GM12873 (cell line): ENCODE results near the gene CD79B.

Source experiments
- CTCF ChIP-seq: IDR thresholded peaks from 2 replicates; pipeline ENCODE4 v1.5.1; 2012; ENCODE audit warnings: low read depth, mild to moderate bottlenecking, moderate library complexity, low read length, control low read depth; ENCODE audit not compliant: insufficient read depth; ENCODE audit errors: missing control alignments

Gene CD79B

GRCh38 chr17:63939401-63939800 lies 7.3 kb upstream of the CD79B start:
- no peak for TF ChIP-seq CTCF

DNA sequence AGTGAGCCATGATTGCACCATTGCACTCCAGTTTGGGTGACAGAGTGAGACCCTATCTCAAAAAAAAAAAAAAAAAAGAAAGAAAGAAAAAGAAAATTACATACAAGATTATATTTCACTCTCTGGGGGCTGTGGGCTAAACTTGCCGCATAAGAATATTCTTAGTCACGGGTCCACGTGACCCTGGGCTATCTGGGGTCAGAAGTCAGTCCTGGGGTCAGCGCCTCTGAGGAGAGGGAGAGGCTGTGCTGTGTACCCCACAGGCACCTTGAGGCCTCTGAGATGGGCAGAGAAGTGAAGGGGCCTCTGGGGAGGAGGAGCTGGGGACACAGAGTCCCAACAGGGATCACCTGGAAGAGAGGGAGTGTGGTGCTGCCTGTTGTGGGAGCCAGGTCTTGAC lies 5.8 kb upstream of the CD79B start:
- no peak for TF ChIP-seq CTCF

- TF ChIP-seq CTCF: no peak
These were observed 5.2 kb upstream of the CD79B start for GRCh38 chr17:63937319-63937718.

- TF ChIP-seq CTCF: no peak
These were observed 2.3 kb upstream of the CD79B start for GRCh38 chr17:63934183-63935112.

GRCh38 chr17:63933598-63933997 lies 1.5 kb upstream of the CD79B start:
- no peak for TF ChIP-seq CTCF

GRCh38 chr17:63932721-63933120 lies 590 bp upstream of the CD79B start:
- peak; percentile 24 for TF ChIP-seq CTCF

DNA sequence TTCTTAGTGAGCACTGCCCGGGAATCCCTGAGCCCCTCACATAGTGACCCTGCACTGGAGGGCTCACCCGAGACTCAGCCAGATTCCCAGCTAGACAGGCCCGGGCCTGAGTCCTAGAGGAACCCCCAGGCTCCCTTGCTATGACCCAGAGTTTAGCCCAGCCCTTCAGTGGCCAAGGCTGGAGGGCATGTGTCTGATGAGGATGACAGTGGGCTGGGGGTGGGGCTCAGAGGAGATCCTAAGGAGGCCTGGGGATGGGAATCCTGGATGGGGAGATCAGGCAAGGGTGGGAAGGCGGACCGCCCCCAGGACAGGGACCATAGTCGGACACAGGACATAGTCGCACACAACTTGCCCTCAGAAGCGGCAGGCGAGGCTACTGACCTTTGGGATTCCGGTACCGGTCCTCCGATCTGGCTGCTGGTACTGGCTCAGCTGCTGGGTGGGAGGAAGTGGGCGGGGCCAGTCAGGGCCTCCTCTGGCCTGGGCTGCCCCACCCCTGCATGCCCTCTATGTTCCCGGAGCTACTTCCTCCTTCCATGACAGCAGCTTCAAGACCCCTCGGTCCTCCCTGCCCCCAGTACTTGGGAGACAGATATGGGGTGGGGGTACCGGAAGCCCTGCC lies 1.1 kb downstream of the CD79B start:
- no peak for TF ChIP-seq CTCF
